Natural killer cell (primary cell): Measurements from ENCODE around the gene PRPF6. TPM values are rescaled to one million over a fixed set of nuclear protein-coding genes. Genes with fewer than 3 reads are reported as not detected.

Source experiments
- ATAC-seq, 3 donors: fragments of 150-1000 bp in 2 of 3; fragments of 200-7000 bp in 1 of 3; cut with Tn5 transposase; 1 replicate in 1 of 3; 2 replicates in 2 of 3; pipeline ENCODE4 v1.10.0; 2021; ENCODE audit warnings: mild to moderate bottlenecking in 2 of 3, moderate library complexity in 2 of 3
- DNase-seq, 2 donors: peaks; one replicate each; pipeline versions ENCODE4 v3.0.0 to v3.0.0-alpha.2; 2013 to 2021; ENCODE audit warnings: mixed read lengths in 1 of 2
- H3K27ac ChIP-seq: one replicate; pipeline ENCODE4 v1.5.1; 2013; ENCODE audit warnings: mild to moderate bottlenecking, low read length
- H3K27me3 ChIP-seq: one replicate; pipeline ENCODE4 v1.6.1; 2013; ENCODE audit warnings: low read length; ENCODE audit not compliant: control insufficient read depth, insufficient read depth
- H3K36me3 ChIP-seq: one replicate; pipeline ENCODE4 v1.6.1; 2013; ENCODE audit warnings: low read length; ENCODE audit not compliant: control insufficient read depth, insufficient read depth
- H3K4me1 ChIP-seq: one replicate; pipeline ENCODE4 v1.6.1; 2013; ENCODE audit warnings: low read length; ENCODE audit not compliant: control insufficient read depth, insufficient read depth
- H3K4me3 ChIP-seq: one replicate; pipeline ENCODE4 v1.5.1; 2013; ENCODE audit warnings: low read length
- H3K9me3 ChIP-seq: one replicate; pipeline ENCODE4 v1.6.1; 2013; ENCODE audit warnings: low read length; ENCODE audit not compliant: control insufficient read depth, insufficient read depth
- H3K27ac Mint-ChIP-seq, 2 donors: one replicate each; pipeline ENCODE4 v1.8.0; 2022; ENCODE audit warnings: mild to moderate bottlenecking in 2 of 2, mixed read lengths in 2 of 2, moderate library complexity in 1 of 2
- H3K27me3 Mint-ChIP-seq, 2 donors: one replicate each; pipeline ENCODE4 v1.8.0; 2022; ENCODE audit warnings: low read depth in 2 of 2, mixed read lengths in 2 of 2
- H3K36me3 Mint-ChIP-seq: one replicate; pipeline ENCODE4 v1.8.0; 2022; ENCODE audit warnings: mixed read lengths
- H3K4me1 Mint-ChIP-seq, 2 donors: one replicate each; pipeline ENCODE4 v1.8.0; 2022; ENCODE audit warnings: mixed read lengths in 2 of 2
- H3K4me3 Mint-ChIP-seq: one replicate; pipeline ENCODE4 v1.8.0; 2022; ENCODE audit warnings: mild to moderate bottlenecking, moderate library complexity, mixed read lengths
- H3K9me3 Mint-ChIP-seq, 2 donors: one replicate each; pipeline ENCODE4 v1.8.0; 2022; ENCODE audit warnings: mixed read lengths in 2 of 2
- WGBS: methylation state at CpG from one replicate; pipeline ENCODE4 v1.1.7; 2013; ENCODE audit warnings: missing lambda C conversion rate; ENCODE audit not compliant: insufficient coverage; 5-methylcytosine and 5-hydroxymethylcytosine counted together
- intact Hi-C: fragments of 100-400 bp; cut with micrococcal nuclease; formaldehyde crosslinking; loops from one replicate; pipeline ENCODE4 v1.14.2; 2022
- total RNA-seq, 4 donors: library from RNA; stranded (reverse); fragments of 120-200 nt in 1 of 4; gene quantifications; one replicate each; pipeline versions ENCODE4 v1.2.3 to v1.2.4, GENCODE V29; 2013 to 2022
- TF ChIP-seq, protein P1 (sequence below): fragments of 200-600 bp; IDR thresholded peaks from one replicate; pipeline ENCODE4 v1.8.0; 2022; ENCODE audit warnings: antibody characterized with exemption

The PRPF6 gene
- total RNA-seq, 3 donors from 2014 or later (not counting 1 experiment from before 2014, with no cell fraction given): 52.7 to 63.0 (median 55.0) TPM

DNA sequence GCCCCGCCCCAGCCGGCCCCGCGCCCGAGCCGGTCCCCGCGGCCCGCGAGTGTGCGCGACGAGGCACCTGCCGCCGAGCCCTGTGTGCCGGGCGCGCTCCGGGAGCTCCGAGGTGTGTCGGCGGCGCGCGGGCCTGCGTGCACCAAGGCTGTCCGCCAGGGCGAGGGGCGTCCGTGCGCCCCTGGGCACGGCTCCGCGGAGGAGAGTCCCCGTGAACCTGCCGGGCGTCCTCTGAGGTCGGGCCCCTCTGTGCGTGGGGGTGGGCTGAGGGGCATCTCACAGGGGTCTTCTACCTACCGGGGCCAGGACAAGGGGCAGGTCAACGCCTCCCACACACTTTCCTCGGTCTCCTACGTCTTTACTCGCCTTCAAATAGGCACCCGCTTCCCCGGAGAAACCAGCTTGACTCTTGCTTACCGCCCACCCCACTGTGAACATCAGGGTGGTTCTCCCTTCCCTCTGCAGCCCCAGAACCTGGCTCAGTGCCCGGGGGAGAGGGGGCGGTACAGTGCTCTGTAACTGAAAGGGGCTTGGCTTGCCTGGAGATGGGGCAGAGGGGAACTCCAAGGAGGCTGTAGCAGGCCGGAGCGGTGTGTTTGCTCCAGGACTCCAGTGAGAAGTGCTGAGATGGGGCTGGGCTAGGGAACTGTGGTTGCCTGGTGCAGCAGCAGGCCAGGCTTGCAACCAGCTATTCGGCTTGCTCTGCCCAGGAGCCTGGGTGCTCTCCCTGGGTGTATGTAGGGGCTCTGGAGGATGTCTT, 1.2 kb upstream of the PRPF6 start, which contains the start of gene SAMD10:
SAMD10 (minus strand) TSS at position 86 of the 760 bp plus-strand sequence. CDS start 175 bp downstream, outside the sequence.
- Histone ChIP-seq H3K4me1 (peaks cover 54% of the 10 kb centered on the region), H3K36me3 (peaks cover 16% of the 10 kb centered on the region), H3K9me3 (no peaks in the 10 kb centered on the region), H3K27me3 (no peaks in the 10 kb centered on the region), H3K27ac (peak within 1 kb of the TSS; percentile 85), H3K4me3 (peak within 1 kb of the TSS; percentile 62)
- H3K4me3 Mint-ChIP-seq: peak within 1 kb of the TSS; percentile 95
- intact Hi-C loops: loop anchor here (2.0 to 5.0 kb wide), 3 partner anchors 23 to 442 kb away; partner anchors contain the start of genes PTK6 and UCKL1
- peak; percentile 54 to 87 for DNase-seq
- peak within 1 kb of the TSS; percentile 88 to 95 for H3K27ac Mint-ChIP-seq
- H3K4me1 Mint-ChIP-seq: peaks cover 57 to 69% of the 10 kb centered on the region in 2 donors
- under 1% methylated on average over 52 of the region's 52 CpGs for WGBS
- no peaks in the 10 kb centered on the region for H3K9me3 Mint-ChIP-seq
- H3K27me3 Mint-ChIP-seq: no peaks in the 10 kb centered on the region
- peak; percentile 14 to 37 (median 17) for ATAC-seq
- TF ChIP-seq, protein P1, sequence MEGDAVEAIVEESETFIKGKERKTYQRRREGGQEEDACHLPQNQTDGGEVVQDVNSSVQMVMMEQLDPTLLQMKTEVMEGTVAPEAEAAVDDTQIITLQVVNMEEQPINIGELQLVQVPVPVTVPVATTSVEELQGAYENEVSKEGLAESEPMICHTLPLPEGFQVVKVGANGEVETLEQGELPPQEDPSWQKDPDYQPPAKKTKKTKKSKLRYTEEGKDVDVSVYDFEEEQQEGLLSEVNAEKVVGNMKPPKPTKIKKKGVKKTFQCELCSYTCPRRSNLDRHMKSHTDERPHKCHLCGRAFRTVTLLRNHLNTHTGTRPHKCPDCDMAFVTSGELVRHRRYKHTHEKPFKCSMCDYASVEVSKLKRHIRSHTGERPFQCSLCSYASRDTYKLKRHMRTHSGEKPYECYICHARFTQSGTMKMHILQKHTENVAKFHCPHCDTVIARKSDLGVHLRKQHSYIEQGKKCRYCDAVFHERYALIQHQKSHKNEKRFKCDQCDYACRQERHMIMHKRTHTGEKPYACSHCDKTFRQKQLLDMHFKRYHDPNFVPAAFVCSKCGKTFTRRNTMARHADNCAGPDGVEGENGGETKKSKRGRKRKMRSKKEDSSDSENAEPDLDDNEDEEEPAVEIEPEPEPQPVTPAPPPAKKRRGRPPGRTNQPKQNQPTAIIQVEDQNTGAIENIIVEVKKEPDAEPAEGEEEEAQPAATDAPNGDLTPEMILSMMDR: no peak
- H3K36me3 Mint-ChIP-seq: peaks cover 11% of the 10 kb centered on the region

DNA sequence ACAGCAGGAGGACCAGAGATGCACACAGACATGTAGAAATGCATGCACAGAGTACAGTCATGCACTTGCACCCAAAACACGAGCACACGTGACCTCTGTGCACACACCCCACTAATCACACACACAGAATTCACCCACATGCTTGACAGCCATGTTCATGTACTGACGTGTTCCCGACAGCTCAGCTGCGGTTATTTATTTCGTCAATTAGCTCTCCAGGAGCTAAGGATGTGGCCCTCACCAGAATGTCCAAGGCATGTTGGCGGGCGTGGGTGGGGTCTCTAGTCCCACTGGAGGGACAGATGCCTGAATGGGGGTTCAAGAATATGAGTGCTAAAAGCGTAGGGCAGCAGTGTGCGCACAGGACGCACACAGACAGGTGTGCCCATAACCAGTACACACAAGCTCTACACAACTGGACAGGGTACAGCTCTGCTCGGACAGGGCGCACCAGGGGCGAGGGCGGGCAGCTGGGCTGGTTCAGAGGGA, 571 bp upstream of the PRPF6 start:
- H3K36me3 ChIP-seq: peaks cover 17% of the 10 kb centered on the region
- ATAC-seq: peak; percentile 2 to 28 (median 3)
- no peaks in the 10 kb centered on the region for H3K27me3 ChIP-seq
- peaks cover 54% of the 10 kb centered on the region for H3K4me1 ChIP-seq
- Mint-ChIP-seq H3K36me3 (peaks cover 14% of the 10 kb centered on the region), H3K27ac (peak overlapping the region; percentile 88 to 95), H3K27me3 (no peaks in the 10 kb centered on the region), H3K4me1 (peaks cover 59 to 70% of the 10 kb centered on the region in 2 donors), H3K9me3 (no peaks in the 10 kb centered on the region), H3K4me3 (peak overlapping the region; percentile 95)
- 63% methylated on average over 15 of the region's 15 CpGs for WGBS
- intact Hi-C loops: loop anchor here (2.0 kb wide), 1 partner anchor 140 kb away; no protein-coding TSS in a partner anchor
- H3K9me3 ChIP-seq: no peaks in the 10 kb centered on the region
- peak in 1 of 2 donors; percentile 73 for DNase-seq
- peak overlapping the region; percentile 78 for H3K27ac ChIP-seq
- TF ChIP-seq, protein P1: no peak
- peak overlapping the region; percentile 62 for H3K4me3 ChIP-seq

DNA sequence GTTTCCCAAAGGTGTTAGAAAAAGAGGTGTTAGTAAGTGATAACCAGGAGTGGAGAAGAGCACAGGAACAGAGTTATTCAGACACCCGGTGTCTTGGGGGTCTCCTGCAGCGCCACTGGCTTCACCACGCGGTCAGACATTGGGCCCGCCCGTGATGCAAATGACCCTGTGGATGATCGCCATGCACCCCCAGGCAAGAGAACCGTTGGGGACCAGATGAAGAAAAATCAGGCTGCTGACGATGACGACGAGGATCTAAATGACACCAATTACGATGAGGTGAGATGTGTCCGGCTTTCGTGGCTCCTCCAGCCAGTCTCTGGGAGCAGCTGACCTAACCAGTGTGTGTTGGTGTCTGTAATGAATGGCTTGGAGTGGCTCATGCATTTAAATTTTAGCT, 2.0 kb downstream of the PRPF6 start:
- Histone ChIP-seq H3K9me3 (no peaks in the 10 kb centered on the region), H3K4me3 (no peak overlapping the region), H3K4me1 (peaks cover 40% of the 10 kb centered on the region), H3K36me3 (peaks cover 32% of the 10 kb centered on the region), H3K27me3 (no peaks in the 10 kb centered on the region), H3K27ac (no peak overlapping the region)
- peaks cover 44 to 49% of the 10 kb centered on the region in 2 donors for H3K4me1 Mint-ChIP-seq
- TF ChIP-seq, protein P1: no peak
- intact Hi-C loops: no loop called here
- H3K36me3 Mint-ChIP-seq: peaks cover 14% of the 10 kb centered on the region
- H3K4me3 Mint-ChIP-seq: peak overlapping the region; percentile 65
- WGBS: 96% methylated on average over 14 of the region's 14 CpGs
- no peak for DNase-seq
- H3K27ac Mint-ChIP-seq: peak overlapping the region; percentile 41 to 95
- no peaks in the 10 kb centered on the region for H3K27me3 Mint-ChIP-seq
- ATAC-seq: no peak
- H3K9me3 Mint-ChIP-seq: no peaks in the 10 kb centered on the region
